GM19438 (cell line): ENCODE measurements around the gene GYG2.
A peak's percentile ranks its signal among the peaks of the same experiment; 100 is the strongest.

Source experiments
- ATAC-seq: cut with Tn5 transposase; IDR thresholded peaks from one replicate; pipeline ENCODE4 v1.9.1; 2021; ENCODE audit warnings: low read depth; ENCODE audit not compliant: unreplicated experiment

The GYG2 gene

GRCh38 chrX:2812161-2812907, 16.4 kb upstream of the GYG2 start:
- ATAC-seq = peak; percentile 83

- ATAC-seq = no peak
These were observed 11.7 kb upstream of the GYG2 start for GRCh38 chrX:2817036-2817435.

- no peak for ATAC-seq
These were observed 9.2 kb upstream of the GYG2 start for GRCh38 chrX:2819345-2820135.

- ATAC-seq = no peak
These were observed 8.5 kb upstream of the GYG2 start for GRCh38 chrX:2820136-2820771.

GRCh38 chrX:2823795-2824386, 4.8 kb upstream of the GYG2 start:
- no peak for ATAC-seq

GRCh38 chrX:2824886-2825285, 3.8 kb upstream of the GYG2 start:
- no peak for ATAC-seq

- ATAC-seq = no peak
These were observed 255 bp downstream of the GYG2 start for GRCh38 chrX:2828959-2829411.

- no peak for ATAC-seq
These were observed 928 bp downstream of the GYG2 start for GRCh38 chrX:2829469-2830246.

- ATAC-seq = no peak
These were observed 2.9 kb downstream of the GYG2 start for GRCh38 chrX:2831471-2832228.

- ATAC-seq = no peak
These were observed 9.2 kb downstream of the GYG2 start for GRCh38 chrX:2837961-2838360.

- ATAC-seq = no peak
These were observed 12.2 kb downstream of the GYG2 start for GRCh38 chrX:2840961-2841360.

- no peak for ATAC-seq
These were observed 12.8 kb downstream of the GYG2 start for GRCh38 chrX:2841537-2841936.

GRCh38 chrX:2846992-2847391, 18.3 kb downstream of the GYG2 start:
- no peak for ATAC-seq

- no peak for ATAC-seq
These were observed 20.2 kb downstream of the GYG2 start for GRCh38 chrX:2848871-2849301.

- no peak for ATAC-seq
These were observed 26.2 kb downstream of the GYG2 start for GRCh38 chrX:2854918-2855317.

- no peak for ATAC-seq
These were observed 27.0 kb downstream of the GYG2 start for GRCh38 chrX:2855761-2856160.

- no peak for ATAC-seq
These were observed 28.8 kb downstream of the GYG2 start for GRCh38 chrX:2857566-2857965.

GRCh38 chrX:2859197-2859797, 30.6 kb downstream of the GYG2 start:
- ATAC-seq = no peak

- ATAC-seq = no peak
These were observed 33.7 kb downstream of the GYG2 start for GRCh38 chrX:2862404-2862803.
